Liver (tissue), 9 donors: ENCODE results near the gene HOXD13. TPM values are rescaled to one million over a fixed set of nuclear protein-coding genes. Genes with fewer than 3 reads are reported as not detected.

Source experiments
- DNase-seq: peaks from one replicate; pipeline ENCODE4 v3.0.0-alpha.2; 2017; ENCODE audit warnings: low spot score
- H3K27ac ChIP-seq, 2 donors: one replicate each; pipeline ENCODE4 v1.7.0; 2013; ENCODE audit warnings: inconsistent platforms in 2 of 2, low read length in 2 of 2, control low read depth in 1 of 2, low read depth in 1 of 2, mild to moderate bottlenecking in 1 of 2
- H3K27me3 ChIP-seq, 4 donors: one replicate each; pipeline versions ENCODE4 v1.6.1 to v1.7.0; 2013; ENCODE audit warnings: low read length in 3 of 4, inconsistent platforms in 1 of 4, mild to moderate bottlenecking in 1 of 4, moderate library complexity in 1 of 4; ENCODE audit not compliant: control insufficient read depth in 4 of 4, insufficient read depth in 4 of 4
- H3K36me3 ChIP-seq, 4 donors: one replicate each; pipeline versions ENCODE4 v1.6.1 to v1.7.0; 2013; ENCODE audit warnings: low read length in 3 of 4, mild to moderate bottlenecking in 3 of 4, low read depth in 1 of 4, moderate library complexity in 1 of 4; ENCODE audit not compliant: control insufficient read depth in 4 of 4, insufficient read depth in 3 of 4
- H3K4me1 ChIP-seq, 4 donors: one replicate each; pipeline versions ENCODE4 v1.6.1 to v1.7.0; 2013; ENCODE audit warnings: low read length in 3 of 4, mild to moderate bottlenecking in 3 of 4, moderate library complexity in 1 of 4; ENCODE audit not compliant: control insufficient read depth in 4 of 4, insufficient read depth in 4 of 4
- H3K4me3 ChIP-seq, 3 donors: one replicate each; pipeline versions ENCODE4 v1.6.1 to v1.7.0; 2013; ENCODE audit warnings: low read length in 3 of 3, control low read depth in 1 of 3, low read depth in 1 of 3, mild to moderate bottlenecking in 1 of 3
- H3K9ac ChIP-seq, 2 donors: one replicate each; pipeline ENCODE4 v1.7.0; 2013; ENCODE audit warnings: low read length in 2 of 2, mild to moderate bottlenecking in 2 of 2, moderate library complexity in 2 of 2, control low read depth in 1 of 2, low read depth in 1 of 2
- H3K9me3 ChIP-seq, 4 donors: one replicate each; pipeline versions ENCODE4 v1.6.1 to v1.7.0; 2013; ENCODE audit warnings: low read length in 3 of 4; ENCODE audit not compliant: control insufficient read depth in 4 of 4
- ATF3 ChIP-seq: IDR thresholded peaks from 2 replicates; pipeline ENCODE4 v1.6.1; 2016; ENCODE audit warnings: antibody characterized with exemption
- CTCF ChIP-seq: fragments of 150-350 bp; IDR thresholded peaks from 2 replicates; pipeline ENCODE4 v1.5.1; 2017; ENCODE audit warnings: improper control_type of control experiment, low read depth, low read length; ENCODE audit not compliant: missing input control
- FOXA1 ChIP-seq: IDR thresholded peaks from 2 replicates; pipeline ENCODE4 v1.6.1; 2016; ENCODE audit warnings: antibody characterized with exemption
- FOXA2 ChIP-seq: IDR thresholded peaks from 2 replicates; pipeline ENCODE4 v1.6.1; 2016; ENCODE audit warnings: antibody characterized with exemption
- HNF4G ChIP-seq: IDR thresholded peaks from 2 replicates; pipeline ENCODE4 v1.6.1; 2016; ENCODE audit warnings: antibody characterized with exemption
- JUND ChIP-seq, 2 donors: IDR thresholded peaks; 2 replicates each; pipeline ENCODE4 v1.6.1; 2016; ENCODE audit warnings: antibody characterized with exemption in 2 of 2
- MAX ChIP-seq: IDR thresholded peaks from 2 replicates; pipeline ENCODE4 v1.6.1; 2016; ENCODE audit warnings: antibody characterized with exemption
- NR2F2 ChIP-seq: IDR thresholded peaks from 2 replicates; pipeline ENCODE4 v1.6.1; 2016; ENCODE audit warnings: antibody characterized with exemption
- RAD21 ChIP-seq, 2 donors: IDR thresholded peaks; 2 replicates each; pipeline ENCODE4 v1.6.1; 2016; ENCODE audit warnings: antibody characterized with exemption in 2 of 2, mild to moderate bottlenecking in 2 of 2
- RXRA ChIP-seq, 2 donors: IDR thresholded peaks; 2 replicates each; pipeline ENCODE4 v1.6.1; 2017 to 2018; ENCODE audit warnings: antibody characterized with exemption in 2 of 2, mild to moderate bottlenecking in 1 of 2
- SP1 ChIP-seq: IDR thresholded peaks from 2 replicates; pipeline ENCODE4 v1.6.1; 2018; ENCODE audit warnings: antibody characterized with exemption, mild to moderate bottlenecking
- TAF1 ChIP-seq: conservative IDR thresholded peaks from 2 replicates; pipeline ENCODE4 v1.6.1; 2016; ENCODE audit warnings: antibody characterized with exemption, mild to moderate bottlenecking
- YY1 ChIP-seq: IDR thresholded peaks from 2 replicates; pipeline ENCODE4 v1.6.1; 2016; ENCODE audit warnings: antibody characterized with exemption, mild to moderate bottlenecking
- WGBS: extraction: QIAGEN DNeasy Blood & Tissue Kit; methylation state at CpG from one replicate; pipeline ENCODE4 v1.1.7; 2013; 5-methylcytosine and 5-hydroxymethylcytosine counted together
- polyA plus RNA-seq, 2 donors: library from polyadenylated mRNA; stranded (reverse) in 1 of 2; unstranded in 1 of 2; fragments of 200-250 nt in 1 of 2; fragments of >200 nt in 1 of 2; fragmentation: Nextera tagmentation in 1 of 2; extraction: Ambion mirVana in 1 of 2; gene quantifications; one replicate each; pipeline versions ENCODE4 v1.2.1 to v1.2.3, GENCODE V29; 2013 to 2015
- total RNA-seq, 2 donors: library from RNA; depleted of rRNA; stranded (reverse); fragments of >200 nt; gene quantifications; one replicate each; pipeline ENCODE4 v1.2.3, GENCODE V29; 2014
- TF ChIP-seq, protein P1 (sequence below): IDR thresholded peaks from 2 replicates; pipeline ENCODE4 v1.6.1; 2016; ENCODE audit warnings: antibody characterized with exemption, mild to moderate bottlenecking
- TF ChIP-seq, protein P2 (sequence below): IDR thresholded peaks from 2 replicates; pipeline ENCODE4 v1.6.1; 2016; ENCODE audit warnings: antibody characterized with exemption
- donor health status: healthy.
- donor health status: healthy.
- donor health status: healthy.
- donor health status: healthy.
- donor health status: healthy.

Gene HOXD13
- total and polyA plus RNA-seq, 4 donors = not detected

DNA sequence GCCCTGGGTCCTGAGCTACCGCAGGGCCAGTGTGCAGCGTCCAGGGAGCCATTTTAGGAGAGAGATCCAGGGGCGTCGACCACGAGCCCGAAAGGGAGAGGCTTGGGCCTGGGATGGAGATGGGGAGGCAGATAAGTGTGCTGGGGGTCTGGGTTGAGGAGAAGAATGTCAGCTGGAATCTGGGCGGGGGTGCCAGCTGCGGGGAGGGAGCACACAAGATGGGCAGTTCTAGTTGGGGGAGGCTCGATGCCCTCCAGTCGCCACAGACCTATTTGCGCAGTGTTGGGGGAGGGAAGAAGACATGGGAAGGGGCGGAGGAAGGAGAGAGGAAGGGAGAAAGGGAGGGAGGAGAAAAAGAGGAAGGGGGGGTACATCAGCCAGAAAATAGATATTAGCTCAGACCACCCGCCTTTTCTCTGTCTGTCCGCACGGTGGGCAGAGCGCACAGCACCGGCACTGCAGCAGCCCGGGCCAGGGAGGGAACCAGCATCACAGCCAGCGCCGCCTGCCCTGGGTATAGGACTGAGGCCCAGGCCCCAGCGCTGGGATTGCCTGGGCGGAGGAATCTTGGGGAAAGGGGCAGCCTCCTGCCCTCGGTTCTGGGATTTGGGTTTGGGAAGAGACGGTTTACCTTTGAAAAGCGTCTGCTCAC lies 12.7 kb downstream of the HOXD13 start:
- Histone ChIP-seq H3K36me3 (no peaks in the 10 kb centered on the region), H3K4me1 (peaks cover 0 to 21% (median 4%) of the 10 kb centered on the region in 4 donors), H3K9ac (no peak overlapping the region), H3K27me3 (peaks cover 25 to 65% (median 36%) of the 10 kb centered on the region in 4 donors), H3K9me3 (no peaks in the 10 kb centered on the region), H3K4me3 (no peak overlapping the region), H3K27ac (no peak overlapping the region)
- no peak for DNase-seq
- no peak for TF ChIP-seq FOXA1
- no peak for TF ChIP-seq NR2F2
- TF ChIP-seq MAX = no peak
- no peak for TF ChIP-seq SP1
- TF ChIP-seq CTCF = no peak
- TF ChIP-seq, protein P1, sequence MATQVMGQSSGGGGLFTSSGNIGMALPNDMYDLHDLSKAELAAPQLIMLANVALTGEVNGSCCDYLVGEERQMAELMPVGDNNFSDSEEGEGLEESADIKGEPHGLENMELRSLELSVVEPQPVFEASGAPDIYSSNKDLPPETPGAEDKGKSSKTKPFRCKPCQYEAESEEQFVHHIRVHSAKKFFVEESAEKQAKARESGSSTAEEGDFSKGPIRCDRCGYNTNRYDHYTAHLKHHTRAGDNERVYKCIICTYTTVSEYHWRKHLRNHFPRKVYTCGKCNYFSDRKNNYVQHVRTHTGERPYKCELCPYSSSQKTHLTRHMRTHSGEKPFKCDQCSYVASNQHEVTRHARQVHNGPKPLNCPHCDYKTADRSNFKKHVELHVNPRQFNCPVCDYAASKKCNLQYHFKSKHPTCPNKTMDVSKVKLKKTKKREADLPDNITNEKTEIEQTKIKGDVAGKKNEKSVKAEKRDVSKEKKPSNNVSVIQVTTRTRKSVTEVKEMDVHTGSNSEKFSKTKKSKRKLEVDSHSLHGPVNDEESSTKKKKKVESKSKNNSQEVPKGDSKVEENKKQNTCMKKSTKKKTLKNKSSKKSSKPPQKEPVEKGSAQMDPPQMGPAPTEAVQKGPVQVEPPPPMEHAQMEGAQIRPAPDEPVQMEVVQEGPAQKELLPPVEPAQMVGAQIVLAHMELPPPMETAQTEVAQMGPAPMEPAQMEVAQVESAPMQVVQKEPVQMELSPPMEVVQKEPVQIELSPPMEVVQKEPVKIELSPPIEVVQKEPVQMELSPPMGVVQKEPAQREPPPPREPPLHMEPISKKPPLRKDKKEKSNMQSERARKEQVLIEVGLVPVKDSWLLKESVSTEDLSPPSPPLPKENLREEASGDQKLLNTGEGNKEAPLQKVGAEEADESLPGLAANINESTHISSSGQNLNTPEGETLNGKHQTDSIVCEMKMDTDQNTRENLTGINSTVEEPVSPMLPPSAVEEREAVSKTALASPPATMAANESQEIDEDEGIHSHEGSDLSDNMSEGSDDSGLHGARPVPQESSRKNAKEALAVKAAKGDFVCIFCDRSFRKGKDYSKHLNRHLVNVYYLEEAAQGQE = no peak
- WGBS = 10% methylated on average over 25 of the region's 25 CpGs

DNA sequence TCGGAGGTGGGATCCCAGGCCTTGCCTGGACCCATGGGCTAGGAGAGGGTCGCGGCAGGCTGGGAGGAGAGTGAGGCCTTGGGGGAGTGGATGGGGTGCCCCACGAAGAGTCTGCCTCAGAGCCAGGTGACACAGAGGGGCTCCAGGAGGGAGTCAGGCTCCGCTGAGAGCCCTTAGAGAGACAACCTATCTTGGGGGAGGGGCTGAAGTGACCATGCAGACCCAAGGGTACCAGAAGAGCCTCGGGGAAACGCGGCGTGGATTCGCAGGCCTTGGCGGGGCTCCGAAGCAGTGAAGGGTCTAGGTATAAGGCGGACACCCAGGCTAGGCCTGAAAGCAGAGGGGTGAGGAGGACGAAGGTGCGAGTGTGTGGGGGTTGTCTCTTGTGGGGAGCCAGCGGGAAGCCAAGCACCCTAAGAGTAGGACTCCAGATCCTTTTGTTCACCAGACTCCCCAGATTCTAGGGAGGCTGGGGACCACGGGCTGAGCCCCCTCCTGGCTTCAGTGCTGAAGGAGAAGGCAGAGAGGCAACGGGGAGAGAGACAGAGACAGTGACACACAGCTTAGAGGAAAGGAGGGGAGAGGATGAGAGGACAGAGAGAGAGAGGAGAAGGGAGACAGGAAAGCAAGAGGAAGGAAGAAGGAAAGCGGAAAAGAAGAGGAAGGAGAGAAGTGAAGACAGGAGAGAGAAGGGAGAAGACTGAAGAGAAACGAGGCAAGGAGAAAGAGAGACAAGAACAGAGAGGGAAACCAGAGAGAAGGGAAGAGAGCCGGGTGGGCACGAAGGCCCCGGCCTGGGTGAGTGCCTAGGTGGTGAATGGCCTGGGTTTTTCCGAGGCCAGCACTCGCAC lies 13.4 kb downstream of the HOXD13 start:
- Histone ChIP-seq H3K27ac (no peak overlapping the region), H3K9me3 (no peaks in the 10 kb centered on the region), H3K4me3 (no peak overlapping the region), H3K27me3 (peaks cover 23 to 58% (median 35%) of the 10 kb centered on the region in 4 donors), H3K4me1 (peaks cover 0 to 21% (median 4%) of the 10 kb centered on the region in 4 donors), H3K36me3 (no peaks in the 10 kb centered on the region), H3K9ac (no peak overlapping the region)
- no peak for DNase-seq
- WGBS = 10% methylated on average over 25 of the region's 25 CpGs
- TF ChIP-seq YY1 (no peak), JUND (IDR thresholded peaks at IDR 0.05) (no peak), HNF4G (no peak), RXRA (IDR thresholded peaks at IDR 0.05) (no peak), ATF3 (no peak), RAD21 (IDR thresholded peaks at IDR 0.05) (no peak), NR2F2 (no peak), MAX (no peak), CTCF (no peak), TAF1 (no peak), FOXA2 (no peak)
- TF ChIP-seq, protein P1 = no peak
- TF ChIP-seq, protein P2, sequence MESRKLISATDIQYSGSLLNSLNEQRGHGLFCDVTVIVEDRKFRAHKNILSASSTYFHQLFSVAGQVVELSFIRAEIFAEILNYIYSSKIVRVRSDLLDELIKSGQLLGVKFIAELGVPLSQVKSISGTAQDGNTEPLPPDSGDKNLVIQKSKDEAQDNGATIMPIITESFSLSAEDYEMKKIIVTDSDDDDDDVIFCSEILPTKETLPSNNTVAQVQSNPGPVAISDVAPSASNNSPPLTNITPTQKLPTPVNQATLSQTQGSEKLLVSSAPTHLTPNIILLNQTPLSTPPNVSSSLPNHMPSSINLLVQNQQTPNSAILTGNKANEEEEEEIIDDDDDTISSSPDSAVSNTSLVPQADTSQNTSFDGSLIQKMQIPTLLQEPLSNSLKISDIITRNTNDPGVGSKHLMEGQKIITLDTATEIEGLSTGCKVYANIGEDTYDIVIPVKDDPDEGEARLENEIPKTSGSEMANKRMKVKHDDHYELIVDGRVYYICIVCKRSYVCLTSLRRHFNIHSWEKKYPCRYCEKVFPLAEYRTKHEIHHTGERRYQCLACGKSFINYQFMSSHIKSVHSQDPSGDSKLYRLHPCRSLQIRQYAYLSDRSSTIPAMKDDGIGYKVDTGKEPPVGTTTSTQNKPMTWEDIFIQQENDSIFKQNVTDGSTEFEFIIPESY = no peak
